Measurements from ENCODE around the gene SLC35F6. TPM values are rescaled to one million over a fixed set of nuclear protein-coding genes. Genes with fewer than 3 reads are reported as not detected.

The SLC35F6 gene
- polyA plus RNA-seq, 1 experiment = 31.4 TPM

- ChIA-PET POLR2A (no interaction called here), CTCF (no interaction called here)
- DNase-seq (ENCODE audit: low read depth, low spot score) = no peak
- Histone ChIP-seq H3K9me3 (ENCODE audit: control insufficient read depth, insufficient read depth, low read length) (no peaks in the 10 kb centered on the region), H3K4me3 (ENCODE audit: low read depth, low read length) (no peak overlapping the region), H3K27me3 (ENCODE audit: control insufficient read depth, insufficient read depth, low read length) (no peaks in the 10 kb centered on the region), H3K27ac (ENCODE audit: low read depth, low read length) (no peak overlapping the region)
- TF ChIP-seq CTCF (IDR thresholded peaks at IDR 0.05; ENCODE audit: low read depth, low read length) = no peak
Measured at GRCh38 chr2:26778098-26778497, 14.0 kb downstream of the SLC35F6 start.

- DNase-seq (ENCODE audit: low read depth, low spot score) = no peak
- no peak overlapping the region for H3K27ac ChIP-seq (ENCODE audit: low read depth, low read length)
- no peaks in the 10 kb centered on the region for H3K27me3 ChIP-seq (ENCODE audit: control insufficient read depth, insufficient read depth, low read length)
- no peak overlapping the region for H3K4me3 ChIP-seq (ENCODE audit: low read depth, low read length)
- H3K9me3 ChIP-seq (ENCODE audit: control insufficient read depth, insufficient read depth, low read length) = no peaks in the 10 kb centered on the region
- ChIA-PET POLR2A (interaction anchor here (0.7 kb wide), 1 partner anchor 292 kb away, joined by 4 read pairs; no protein-coding TSS in a partner anchor), CTCF (no interaction called here)
- no peak for TF ChIP-seq CTCF (IDR thresholded peaks at IDR 0.05; ENCODE audit: low read depth, low read length)
Measured at GRCh38 chr2:26778507-26778906, 14.4 kb downstream of the SLC35F6 start.

- no peaks in the 10 kb centered on the region for H3K27me3 ChIP-seq (ENCODE audit: control insufficient read depth, insufficient read depth, low read length)
- H3K27ac ChIP-seq (ENCODE audit: low read depth, low read length) = peak overlapping the region; percentile 22
- POLR2A ChIA-PET = no interaction called here
- no peaks in the 10 kb centered on the region for H3K9me3 ChIP-seq (ENCODE audit: control insufficient read depth, insufficient read depth, low read length)
- TF ChIP-seq CTCF (IDR thresholded peaks at IDR 0.05; ENCODE audit: low read depth, low read length) = no peak
- no peak for DNase-seq (ENCODE audit: low read depth, low spot score)
- H3K4me3 ChIP-seq (ENCODE audit: low read depth, low read length) = no peak overlapping the region
- CTCF ChIA-PET = no interaction called here
Measured at GRCh38 chr2:26780203-26780760, 16.2 kb downstream of the SLC35F6 start.

GRCh38 chr2:26782876-26783704 lies 19.0 kb downstream of the SLC35F6 start:
- Histone ChIP-seq H3K27ac (ENCODE audit: low read depth, low read length) (no peak overlapping the region), H3K27me3 (ENCODE audit: control insufficient read depth, insufficient read depth, low read length) (no peaks in the 10 kb centered on the region), H3K9me3 (ENCODE audit: control insufficient read depth, insufficient read depth, low read length) (no peaks in the 10 kb centered on the region; the same call in 1 of the 2 replicates), H3K4me3 (ENCODE audit: low read depth, low read length) (no peak overlapping the region)
- DNase-seq (ENCODE audit: low read depth, low spot score) = no peak
- CTCF ChIA-PET = interaction anchor here (0.6 to 0.7 kb wide), 2 partner anchors 32 to 178 kb away, joined by 3 read pairs; no protein-coding TSS in a partner anchor
- no peak for TF ChIP-seq CTCF (IDR thresholded peaks at IDR 0.05; ENCODE audit: low read depth, low read length)
- POLR2A ChIA-PET = interaction anchor here (0.6 kb wide), 2 partner anchors 14 to 94 kb away, joined by 3 to 4 read pairs; no protein-coding TSS in a partner anchor

Measured in AG04450 (cell line).